HCT116 (cell line): ENCODE data around the gene SYNC. TPM values are rescaled to one million over a fixed set of nuclear protein-coding genes. Genes with fewer than 3 reads are reported as not detected.
A peak's percentile ranks its signal among the peaks of the same experiment; 100 is the strongest.

Experiments used
- ATAC-seq: fragments of 200-7000 bp; cut with Tn5 transposase; 2 replicates; pipeline ENCODE4 v1.9.1; 2020; ENCODE audit warnings: mild to moderate bottlenecking, moderate library complexity
- BruUV-seq: library from RNA; stranded (reverse); fragments of 400-500 nt; replicated peaks from 2 replicates; lab custom pipeline; 2021; lab: Mats Ljungman, UMichigan
- CTCF ChIA-PET: fragments of 300-600 bp; sonication (Branson Sonifier 250); formaldehyde crosslinking; loops from one replicate; lab custom pipeline; 2021; ENCODE audit warnings: antibody characterized with exemption; lab: Charles Lee
- POLR2A ChIA-PET: fragments of 300-600, 350-600 bp; sonication (Branson Sonifier 250); formaldehyde crosslinking; loops from one replicate; lab custom pipeline; 2021; ENCODE audit warnings: antibody characterized with exemption; lab: Charles Lee
- RAD21 ChIA-PET, 2 experiments: fragments of 300-600 bp; sonication (Branson Sonifier 250); formaldehyde crosslinking; loops; one replicate each; lab custom pipeline; 2023; ENCODE audit warnings: low total read pairs in 2 of 2; ENCODE audit not compliant: uncharacterized antibody in 2 of 2, unreplicated experiment in 2 of 2, low non-redundant PET in 1 of 2; lab: Charles Lee
- DNase-seq: peaks from one replicate; pipeline ENCODE4 v3.0.0-alpha.2; 2010; ENCODE audit warnings: low read depth, low spot score
- H2AFZ ChIP-seq: fragments of 200-600 bp; shearing (Covaris generic), sonication (generic); 2 replicates; pipeline ENCODE4 v1.6.1; 2017; ENCODE audit warnings: low read depth, mixed run types, mixed read lengths, antibody characterized with exemption, low read length; ENCODE audit not compliant: poor library complexity, severe bottlenecking
- H3K27ac ChIP-seq: 2 replicates; pipeline ENCODE4 v1.5.1; 2012; ENCODE audit warnings: low read depth, low read length
- H3K27me3 ChIP-seq: fragments of 200-600 bp; sonication (generic); 2 replicates; pipeline ENCODE4 v1.6.1; 2016; ENCODE audit warnings: mixed run types, low read length, mixed read lengths; ENCODE audit not compliant: insufficient read depth
- H3K36me3 ChIP-seq, 2 experiments: fragments of 200-500 bp in 1 of 2; fragments of 200-600 bp in 1 of 2; sonication (Bioruptor generic) in 1 of 2; sonication (generic) in 1 of 2; 2 replicates each; pipeline versions ENCODE4 v1.5.1 to v1.6.1; 2014 to 2016; ENCODE audit warnings: low read length in 2 of 2, inconsistent platforms in 1 of 2, mixed read lengths in 1 of 2, mixed run types in 1 of 2; ENCODE audit not compliant: insufficient read depth in 2 of 2, control insufficient read depth in 1 of 2
- H3K4me1 ChIP-seq, 2 experiments: fragments of 200-600 bp in 1 of 2; sonication (generic) in 1 of 2; 2 replicates each; pipeline versions ENCODE4 v1.5.1 to v1.6.1; 2012 to 2017; ENCODE audit warnings: low read length in 2 of 2, inconsistent platforms in 1 of 2, mild to moderate bottlenecking in 1 of 2, mixed read lengths in 1 of 2, mixed run types in 1 of 2, moderate library complexity in 1 of 2; ENCODE audit not compliant: insufficient read depth in 2 of 2, control insufficient read depth in 1 of 2
- H3K4me2 ChIP-seq: fragments of 200-600 bp; sonication (generic); 2 replicates; pipeline ENCODE4 v1.6.1; 2017; ENCODE audit warnings: mixed run types, low read length, mixed read lengths
- H3K4me3 ChIP-seq, 2 experiments: fragments of 200-600 bp in 1 of 2; sonication (generic) in 1 of 2; replicated peaks in 1 of 2; 2 replicates each; pipeline ENCODE4 v1.5.1; 2011 to 2016; ENCODE audit warnings: low read length in 2 of 2, control low read depth in 1 of 2, low read depth in 1 of 2, mild to moderate bottlenecking in 1 of 2, mixed read lengths in 1 of 2, mixed run types in 1 of 2
- H3K79me2 ChIP-seq: fragments of 200-600 bp; sonication (generic); 2 replicates; pipeline ENCODE4 v1.6.1; 2017; ENCODE audit warnings: mild to moderate bottlenecking, mixed run types, low read length, moderate library complexity, mixed read lengths; ENCODE audit not compliant: insufficient read depth
- H3K9ac ChIP-seq: fragments of 200-600 bp; sonication (generic); 2 replicates; pipeline ENCODE4 v1.6.1; 2016; ENCODE audit warnings: low read length, mixed read lengths
- H3K9me2 ChIP-seq: fragments of 200-600 bp; sonication (generic), shearing (Covaris generic); 2 replicates; pipeline ENCODE4 v1.6.1; 2017; ENCODE audit warnings: mixed run types, mild to moderate bottlenecking, moderate library complexity; ENCODE audit not compliant: insufficient read depth
- H3K9me3 ChIP-seq, 2 experiments: fragments of 200-500 bp in 1 of 2; fragments of 200-600 bp in 1 of 2; sonication (Bioruptor generic) in 1 of 2; sonication (generic) in 1 of 2; 2 replicates each; pipeline ENCODE4 v1.6.1; 2014 to 2017; ENCODE audit warnings: low read length in 2 of 2, mixed read lengths in 2 of 2, inconsistent platforms in 1 of 2, low read depth in 1 of 2, mild to moderate bottlenecking in 1 of 2, mixed run types in 1 of 2, moderate library complexity in 1 of 2; ENCODE audit not compliant: control insufficient read depth in 1 of 2, insufficient read depth in 1 of 2
- H4K20me1 ChIP-seq: fragments of 200-600 bp; sonication (generic), shearing (Covaris generic); 2 replicates; pipeline ENCODE4 v1.6.1; 2017; ENCODE audit warnings: mixed run types, mild to moderate bottlenecking, moderate library complexity; ENCODE audit not compliant: insufficient read depth
- POLR2AphosphoS5 ChIP-seq: IDR thresholded peaks from 2 replicates; pipeline ENCODE4 v1.6.1; 2011; ENCODE audit warnings: mild to moderate bottlenecking, low read depth, low read length, moderate library complexity
- SP1 ChIP-seq: IDR thresholded peaks from 2 replicates; pipeline ENCODE4 v1.6.1; 2012; ENCODE audit warnings: low read depth
- intact Hi-C: fragments of 100-400 bp; cut with micrococcal nuclease; formaldehyde crosslinking; loops from 2 replicates; pipeline ENCODE4 v1.10.0; 2022
- total RNA-seq: library from RNA; stranded (reverse); gene quantifications from one replicate; pipeline ENCODE4 v1.2.1, GENCODE V29; 2021; ENCODE audit not compliant: unreplicated experiment
- TF ChIP-seq, protein P1 (sequence below), 3 experiments: fragments of 200-600 bp in 1 of 3; sonication (generic) in 1 of 3; IDR thresholded peaks in 2 of 3; conservative IDR thresholded peaks in 1 of 3; 2 replicates each; pipeline ENCODE4 v1.5.1; 2012 to 2017; ENCODE audit warnings: low read depth in 2 of 3, low read length in 2 of 3, antibody characterized with exemption in 1 of 3, borderline replicate concordance in 1 of 3, control low read depth in 1 of 3, mild to moderate bottlenecking in 1 of 3, mixed read lengths in 1 of 3, mixed run types in 1 of 3, moderate library complexity in 1 of 3; ENCODE audit not compliant: insufficient read depth in 1 of 3
- TF ChIP-seq, protein P2 (sequence below): IDR thresholded peaks from 2 replicates; pipeline ENCODE4 v1.6.1; 2012

Gene SYNC
- total RNA-seq, 1 experiment from 2014 or later = 1.3 TPM

DNA sequence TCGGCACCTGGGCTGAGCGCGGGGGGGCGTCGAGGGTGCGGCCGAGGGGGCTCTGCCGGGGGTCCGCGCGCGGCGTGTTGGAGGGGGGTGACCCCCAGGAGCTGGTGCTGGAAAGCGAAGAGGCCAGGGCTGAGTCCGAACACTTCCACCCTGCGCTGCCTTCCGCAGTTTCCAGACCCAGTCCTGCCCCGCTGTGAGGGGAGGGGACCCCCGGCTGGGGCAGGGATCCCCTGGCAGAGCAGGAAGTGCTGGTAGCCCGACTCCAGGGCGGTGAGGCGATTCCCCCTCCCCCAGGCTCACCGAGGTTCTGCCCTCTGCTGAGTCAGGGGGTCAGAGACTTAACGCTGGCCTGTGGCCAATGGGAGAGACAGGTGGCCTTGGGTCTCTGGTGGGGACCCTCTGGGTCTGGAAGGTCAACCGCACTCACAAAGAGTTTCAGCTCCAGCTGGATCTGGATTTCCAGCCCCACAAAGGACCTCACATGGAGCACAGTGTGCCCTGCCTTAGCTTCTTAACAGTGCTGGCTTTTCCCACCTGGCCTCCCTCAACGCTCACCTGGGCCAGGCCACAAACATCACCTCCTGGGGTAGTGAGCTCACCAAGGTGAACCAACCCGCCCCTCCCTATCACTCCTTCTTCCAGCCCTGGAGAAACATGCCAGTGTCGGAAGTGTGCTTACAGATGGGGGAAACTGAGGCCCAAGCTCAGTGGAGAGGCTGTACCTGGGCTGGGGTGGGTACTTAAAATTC lies 39.8 kb upstream of the SYNC start:
- no TSS peak for BruUV-seq
- H3K9me3 ChIP-seq = no peaks in the 10 kb centered on the region
- POLR2A ChIA-PET = no interaction called here
- DNase-seq = no peak
- TF ChIP-seq POLR2AphosphoS5 (peak; percentile 30), SP1 (no peak)
- TF ChIP-seq, protein P1, sequence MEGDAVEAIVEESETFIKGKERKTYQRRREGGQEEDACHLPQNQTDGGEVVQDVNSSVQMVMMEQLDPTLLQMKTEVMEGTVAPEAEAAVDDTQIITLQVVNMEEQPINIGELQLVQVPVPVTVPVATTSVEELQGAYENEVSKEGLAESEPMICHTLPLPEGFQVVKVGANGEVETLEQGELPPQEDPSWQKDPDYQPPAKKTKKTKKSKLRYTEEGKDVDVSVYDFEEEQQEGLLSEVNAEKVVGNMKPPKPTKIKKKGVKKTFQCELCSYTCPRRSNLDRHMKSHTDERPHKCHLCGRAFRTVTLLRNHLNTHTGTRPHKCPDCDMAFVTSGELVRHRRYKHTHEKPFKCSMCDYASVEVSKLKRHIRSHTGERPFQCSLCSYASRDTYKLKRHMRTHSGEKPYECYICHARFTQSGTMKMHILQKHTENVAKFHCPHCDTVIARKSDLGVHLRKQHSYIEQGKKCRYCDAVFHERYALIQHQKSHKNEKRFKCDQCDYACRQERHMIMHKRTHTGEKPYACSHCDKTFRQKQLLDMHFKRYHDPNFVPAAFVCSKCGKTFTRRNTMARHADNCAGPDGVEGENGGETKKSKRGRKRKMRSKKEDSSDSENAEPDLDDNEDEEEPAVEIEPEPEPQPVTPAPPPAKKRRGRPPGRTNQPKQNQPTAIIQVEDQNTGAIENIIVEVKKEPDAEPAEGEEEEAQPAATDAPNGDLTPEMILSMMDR (IDR thresholded peaks at IDR 0.05 in 2 of 3, conservative IDR thresholded peaks at IDR 0.05 in 1 of 3; ENCODE audit: borderline replicate concordance in 1 of 3, insufficient read depth in 1 of 3, low read depth in 2 of 3, low read length in 2 of 3) = no peak
- TF ChIP-seq, protein P2, sequence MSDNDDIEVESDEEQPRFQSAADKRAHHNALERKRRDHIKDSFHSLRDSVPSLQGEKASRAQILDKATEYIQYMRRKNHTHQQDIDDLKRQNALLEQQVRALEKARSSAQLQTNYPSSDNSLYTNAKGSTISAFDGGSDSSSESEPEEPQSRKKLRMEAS = no peak
- TF ChIP-seq, all 23 proteins: peak for 1
- Histone ChIP-seq H3K4me2 (peak overlapping the region; percentile 99), H3K36me3 (peaks cover 0 to 6% of the 10 kb centered on the region in 2 experiments; a peak in 1 of 4 replicates), H3K27ac (peak overlapping the region; percentile 90), H4K20me1 (no peaks in the 10 kb centered on the region), H3K9me2 (no peaks in the 10 kb centered on the region), H3K4me1 (peaks cover 51 to 63% of the 10 kb centered on the region in 2 experiments), H3K4me3 (peak overlapping the region; percentile 81 to 89), H3K9ac (peak overlapping the region; percentile 93), H2AFZ (no peak overlapping the region), H3K27me3 (no peaks in the 10 kb centered on the region), H3K79me2 (peaks cover 41% of the 10 kb centered on the region)
- CTCF ChIA-PET = no interaction called here
- RAD21 ChIA-PET = interaction anchor here in 1 of 2 experiments (0.7 to 1.2 kb wide), 3 partner anchors 19 to 35 kb away, joined by 4 to 11 read pairs (median 5); no protein-coding TSS in a partner anchor
- ATAC-seq = peak; percentile 59
- intact Hi-C loops = no loop called here
